WI38 (cell line): ENCODE measurements around the gene SKI.

Experiments used
- H3K4me3 ChIP-seq: 2 replicates; pipeline ENCODE4 v1.5.1; 2011; ENCODE audit warnings: low read depth, mild to moderate bottlenecking, control low read depth, low read length
- CTCF ChIP-seq: IDR thresholded peaks from 2 replicates; pipeline ENCODE4 v1.5.1; 2012; ENCODE audit warnings: low read depth, mild to moderate bottlenecking, control low read depth, low read length

Gene SKI

DNA sequence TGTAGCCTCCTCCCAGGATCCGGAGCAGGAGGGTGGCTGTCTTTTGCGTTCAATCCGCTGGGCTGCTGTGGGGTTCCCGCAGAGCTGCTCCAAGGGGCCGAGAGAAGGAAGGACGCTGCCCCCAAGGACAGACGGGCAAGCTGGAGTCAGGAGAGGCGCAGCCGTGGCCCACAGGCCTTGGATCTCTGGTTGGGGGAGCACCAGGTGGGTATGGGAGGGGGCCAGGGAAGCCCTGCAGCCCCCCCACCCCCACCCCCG is 15.9 kb upstream of the SKI start:
- no peak for TF ChIP-seq CTCF
- no peak overlapping the region for H3K4me3 ChIP-seq

GRCh38 chr1:2212532-2213491 is 15.3 kb upstream of the SKI start:
- H3K4me3 ChIP-seq = peak overlapping the region; percentile 46
- TF ChIP-seq CTCF = 0 out of 2 replicates have a peak, but pooled peaks have one; percentile 17

- no peak for TF ChIP-seq CTCF
- no peak overlapping the region for H3K4me3 ChIP-seq
Measured at GRCh38 chr1:2213576-2214505, 14.3 kb upstream of the SKI start.

DNA sequence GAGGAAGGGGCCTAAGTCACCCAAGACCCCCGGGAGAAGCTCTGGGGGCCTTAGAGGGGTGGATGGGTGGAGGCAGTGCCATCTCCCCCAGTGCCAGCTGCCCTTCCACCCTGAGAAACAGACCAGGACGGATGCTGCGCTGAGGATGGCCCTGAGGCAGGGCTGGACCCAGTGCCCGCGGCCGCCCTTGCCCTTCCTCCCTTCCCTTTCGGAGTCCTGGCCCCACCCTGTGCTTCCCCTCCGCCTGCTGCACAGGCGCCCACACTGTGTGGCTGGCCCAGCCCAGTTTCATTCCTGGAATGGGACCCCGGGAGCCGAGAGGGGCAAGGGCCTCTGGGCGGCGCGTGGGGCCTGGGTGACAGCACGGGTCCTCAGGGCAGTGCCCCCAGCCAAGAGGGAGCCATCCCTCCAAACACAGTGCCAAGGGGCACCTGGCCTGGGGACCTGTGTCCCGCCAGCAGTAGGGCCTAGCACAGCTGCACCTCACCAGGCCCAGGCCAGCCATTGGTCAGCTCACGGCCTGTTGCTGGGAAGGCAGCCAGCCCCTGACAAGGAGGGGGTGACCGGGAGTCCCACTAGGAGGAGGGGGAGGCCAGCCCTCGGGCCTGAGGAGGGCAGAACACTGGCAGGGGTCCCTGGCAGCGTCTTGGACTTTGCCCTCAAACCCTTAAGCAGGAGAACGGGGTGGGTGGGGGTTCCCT is 13.4 kb upstream of the SKI start:
- H3K4me3 ChIP-seq = no peak overlapping the region
- TF ChIP-seq CTCF = no peak

DNA sequence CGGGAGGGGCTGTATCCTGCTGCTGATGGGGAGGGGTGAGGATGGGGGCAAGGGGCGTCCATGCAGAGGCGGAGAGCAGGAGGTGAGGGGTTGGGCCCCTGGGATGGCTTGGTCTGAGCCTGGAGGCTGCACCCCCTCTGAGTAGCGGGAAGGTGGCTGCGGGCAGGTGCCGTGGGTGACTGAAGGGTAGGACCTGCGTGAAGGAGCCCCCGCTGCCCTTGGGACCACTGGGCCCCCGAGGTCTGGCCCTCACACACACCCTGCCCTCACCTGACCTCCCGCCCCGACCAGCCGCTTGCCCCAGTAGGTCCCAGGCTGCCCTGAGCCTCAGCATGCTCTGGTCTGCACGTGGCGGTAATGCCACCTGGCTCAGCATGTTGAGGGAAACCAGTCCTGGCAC is 12.8 kb upstream of the SKI start:
- no peak overlapping the region for H3K4me3 ChIP-seq
- TF ChIP-seq CTCF = no peak

GRCh38 chr1:2215909-2216766 is 12.0 kb upstream of the SKI start:
- no peak overlapping the region for H3K4me3 ChIP-seq
- TF ChIP-seq CTCF = no peak
